G401.6 (cell line): Measurements from ENCODE around the gene CLN3.
"Not testable (repeated sequence)": the region's sequence is repeated elsewhere in the genome, so short reads cannot be mapped to it uniquely, and the experiment has no call there.

Source experiments
- FAIRE-seq: peaks from 2 replicates; lab custom pipeline; 2012; peaks lifted over from hg19 to GRCh38; lab: Jason Lieb, UNC

The CLN3 gene

GRCh38 chr16:28494121-28494851, 2.4 kb upstream of the CLN3 start, which contains the start of gene APOBR:
APOBR (plus strand) TSS chr16:28494643; CDS start chr16:28494682, 39 bp downstream.
- no peak for FAIRE-seq

- FAIRE-seq: no peak
Measured at GRCh38 chr16:28492511-28492910, 637 bp upstream of the CLN3 start.

GRCh38 chr16:28491230-28491969, 474 bp downstream of the CLN3 start:
- FAIRE-seq: no peak

DNA sequence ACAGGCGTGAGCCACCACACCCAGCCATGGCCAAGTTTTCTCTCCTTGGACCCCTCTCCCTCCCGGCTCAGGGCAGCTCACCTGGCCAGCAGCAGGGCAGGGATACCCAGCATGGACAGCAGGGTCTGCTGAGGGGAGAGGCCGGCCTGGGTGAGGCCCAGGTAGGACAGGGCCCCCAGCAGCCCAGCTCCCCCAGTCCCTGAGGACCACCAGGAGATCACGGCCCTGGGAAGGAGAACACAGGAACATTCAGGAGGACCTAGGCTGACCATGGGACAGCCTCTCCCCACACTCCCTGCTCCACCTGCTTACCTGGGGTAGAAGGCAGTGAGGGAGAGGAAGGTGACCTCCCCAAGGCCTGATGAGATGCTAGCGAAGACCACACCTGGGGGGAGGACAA, 5.6 kb downstream of the CLN3 start:
- no peak for FAIRE-seq

- FAIRE-seq: not testable (repeated sequence)
Measured at GRCh38 chr16:28483361-28483760, 8.5 kb downstream of the CLN3 start.

GRCh38 chr16:28482026-28482425, 9.8 kb downstream of the CLN3 start:
- FAIRE-seq: no peak

- no peak for FAIRE-seq
Measured at GRCh38 chr16:28478506-28479180, 13.2 kb downstream of the CLN3 start.

DNA sequence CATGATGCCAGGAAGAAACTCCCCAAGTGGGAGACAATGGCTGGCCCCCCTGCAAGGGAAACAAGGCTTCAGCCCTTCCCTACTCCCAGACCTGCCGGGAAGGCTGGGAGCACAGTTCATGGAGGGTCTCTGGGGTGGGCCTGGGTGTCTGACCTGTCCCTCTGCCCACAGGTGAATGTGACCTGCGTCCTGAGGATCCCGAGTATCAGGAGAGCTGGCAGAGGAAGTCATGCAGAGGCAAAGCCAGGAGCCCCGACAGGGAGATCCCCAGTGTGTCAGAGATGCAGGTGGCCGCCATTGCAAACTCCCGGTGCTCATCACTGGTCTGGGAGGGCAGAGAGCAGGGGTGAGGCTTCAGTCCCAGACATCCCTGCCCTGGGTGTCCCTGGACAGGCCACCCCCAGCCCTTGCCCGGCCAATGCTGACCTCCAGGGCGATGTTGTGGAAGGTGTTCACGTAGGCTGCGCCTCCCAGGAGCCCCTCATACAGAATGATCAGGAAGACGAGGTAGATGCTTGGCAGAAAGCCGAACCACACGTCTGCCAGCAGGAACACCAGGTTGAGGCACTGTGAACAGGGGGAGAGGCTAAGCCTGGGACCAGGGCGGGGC, 14.5 kb downstream of the CLN3 start:
- FAIRE-seq: no peak

- FAIRE-seq: no peak
Measured at GRCh38 chr16:28475221-28475620, 16.7 kb downstream of the CLN3 start.

- FAIRE-seq: no peak
Measured at GRCh38 chr16:28473714-28474265, 18.1 kb downstream of the CLN3 start.

GRCh38 chr16:28447081-28447480, 44.8 kb downstream of the CLN3 start:
- FAIRE-seq: not testable (repeated sequence)

GRCh38 chr16:28446388-28446787, 45.5 kb downstream of the CLN3 start:
- FAIRE-seq: not testable (repeated sequence)

GRCh38 chr16:28443943-28444342, 47.9 kb downstream of the CLN3 start:
- FAIRE-seq: not testable (repeated sequence)

DNA sequence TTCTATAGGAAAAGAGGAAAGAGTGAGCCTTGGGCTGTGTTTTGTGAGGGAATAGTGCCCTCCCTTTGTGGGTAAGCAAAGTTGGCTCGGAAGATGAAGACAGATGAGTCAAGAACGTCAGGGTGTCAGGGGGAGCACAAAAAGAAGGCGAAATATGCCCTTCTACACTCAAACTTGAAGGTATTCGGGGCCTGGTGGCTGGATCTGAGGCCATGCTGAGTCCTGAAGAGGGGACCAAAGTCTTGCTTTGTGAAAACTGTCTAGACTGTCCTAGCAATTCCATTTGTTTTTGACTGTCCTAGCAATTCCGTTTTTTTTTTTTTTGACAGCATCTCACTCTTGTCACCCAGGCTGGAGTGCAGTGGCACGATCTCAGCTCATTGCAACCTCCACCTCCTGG, 53.0 kb downstream of the CLN3 start:
- FAIRE-seq: not testable (repeated sequence)

GRCh38 chr16:28435340-28435739, 56.5 kb downstream of the CLN3 start:
- FAIRE-seq: not testable (repeated sequence)
